CD4-positive, alpha-beta memory T cell (primary cell): ENCODE data around the gene PCDHB15. TPM values are rescaled to one million over a fixed set of nuclear protein-coding genes. Genes with fewer than 3 reads are reported as not detected.

Experiments used
- CTCF ChIA-PET: fragments of 350-600 bp; sonication (Branson Sonifier 250); formaldehyde crosslinking; loops from one replicate; lab custom pipeline; 2021; ENCODE audit warnings: inconsistent platforms; ENCODE audit not compliant: partially characterized antibody; lab: Charles Lee
- POLR2A ChIA-PET: fragments of 350-600 bp; sonication (Branson Sonifier 250); formaldehyde crosslinking; loops from one replicate; lab custom pipeline; 2021; ENCODE audit not compliant: partially characterized antibody; lab: Charles Lee
- DNase-seq, 5 donors: peaks; one replicate each; pipeline versions ENCODE4 v3.0.0 to v3.0.0-alpha.2; 2020 to 2022; ENCODE audit warnings: mixed read lengths in 1 of 5
- H3K27ac ChIP-seq: one replicate; pipeline ENCODE4 v1.7.0; 2013; ENCODE audit warnings: low read depth, low read length
- H3K27me3 ChIP-seq: 2 replicates; pipeline ENCODE4 v1.7.0; 2013; ENCODE audit warnings: mild to moderate bottlenecking, low read length, moderate library complexity; ENCODE audit not compliant: insufficient read depth
- H3K36me3 ChIP-seq: 2 replicates; pipeline ENCODE4 v1.7.0; 2013; ENCODE audit warnings: mild to moderate bottlenecking, low read length, moderate library complexity; ENCODE audit not compliant: insufficient read depth
- H3K4me1 ChIP-seq: 2 replicates; pipeline ENCODE4 v1.7.0; 2013; ENCODE audit warnings: mild to moderate bottlenecking, low read length, moderate library complexity; ENCODE audit not compliant: insufficient read depth
- H3K4me3 ChIP-seq, 2 donors: one replicate each; pipeline ENCODE4 v1.7.0; 2013; ENCODE audit warnings: low read length in 2 of 2, mild to moderate bottlenecking in 1 of 2
- H3K9me3 ChIP-seq, 2 donors: one replicate each; pipeline ENCODE4 v1.7.0; 2013; ENCODE audit warnings: low read length in 2 of 2, control low read depth in 1 of 2; ENCODE audit not compliant: control insufficient read depth in 1 of 2
- H3K27ac Mint-ChIP-seq, 7 donors: one replicate each; pipeline ENCODE4 v1.8.0; 2020 to 2021; ENCODE audit warnings: mixed read lengths in 7 of 7, mild to moderate bottlenecking in 6 of 7, inconsistent platforms in 3 of 7, moderate library complexity in 3 of 7
- H3K27me3 Mint-ChIP-seq, 2 donors: one replicate each; pipeline ENCODE4 v1.8.0; 2020 to 2021; ENCODE audit warnings: mixed read lengths in 2 of 2
- H3K36me3 Mint-ChIP-seq, 2 donors: one replicate each; pipeline ENCODE4 v1.8.0; 2020 to 2021; ENCODE audit warnings: mixed read lengths in 2 of 2, inconsistent platforms in 1 of 2, mild to moderate bottlenecking in 1 of 2
- H3K4me1 Mint-ChIP-seq, 4 donors: one replicate each; pipeline ENCODE4 v1.8.0; 2020 to 2021; ENCODE audit warnings: mixed read lengths in 4 of 4, mild to moderate bottlenecking in 1 of 4
- H3K4me3 Mint-ChIP-seq, 8 donors: one replicate each; pipeline ENCODE4 v1.8.0; 2020 to 2021; ENCODE audit warnings: mixed read lengths in 8 of 8, mild to moderate bottlenecking in 7 of 8, moderate library complexity in 6 of 8, inconsistent platforms in 3 of 8
- H3K9me3 Mint-ChIP-seq, 8 donors: one replicate each; pipeline ENCODE4 v1.8.0; 2020 to 2021; ENCODE audit warnings: mixed read lengths in 8 of 8, mild to moderate bottlenecking in 5 of 8, inconsistent platforms in 3 of 8, moderate library complexity in 1 of 8
- intact Hi-C: fragments of 100-400 bp; cut with micrococcal nuclease; formaldehyde crosslinking; loops from one replicate; pipeline ENCODE4 v1.15.1; 2023
- polyA plus RNA-seq, 2 donors: library from polyadenylated mRNA; unstranded; fragments of 300-500 nt; fragmentation: Illumina TruSeq; gene quantifications; one replicate each; pipeline ENCODE4 v1.2.3, GENCODE V29; 2021
- total RNA-seq, 2 experiments: library from RNA; stranded (reverse); gene quantifications; one replicate each; pipeline ENCODE4 v1.2.3, GENCODE V29; 2021

PCDHB15 gene
- total and polyA plus RNA-seq, 4 experiments from 2014 or later, result 0.17 to 0.53 TPM; not detected in 2

- no peak overlapping the region for H3K27ac ChIP-seq
- H3K4me3 ChIP-seq, result no peak overlapping the region
- Mint-ChIP-seq H3K4me3 (no peak overlapping the region), H3K27ac (no peak overlapping the region), H3K4me1 (no peaks in the 10 kb centered on the region), H3K27me3 (no peaks in the 10 kb centered on the region), H3K9me3 (peaks cover 2 to 98% (median 85%) of the 10 kb centered on the region in 8 donors), H3K36me3 (peaks cover 45 to 52% of the 10 kb centered on the region in 2 donors)
- intact Hi-C loops, result no loop called here
- no peaks in the 10 kb centered on the region for H3K27me3 ChIP-seq
- ChIA-PET CTCF (no interaction called here), POLR2A (no interaction called here)
- DNase-seq, result no peak
- H3K4me1 ChIP-seq, result no peaks in the 10 kb centered on the region
- peaks cover 7 to 11% of the 10 kb centered on the region in 2 donors for H3K9me3 ChIP-seq
- H3K36me3 ChIP-seq, result no peaks in the 10 kb centered on the region
Measured at GRCh38 chr5:141298376-141298775, 53.2 kb downstream of the PCDHB15 start.

Other genes with a start within 250 kb of the PCDHB15 start
Only the 30 nearest of the 39 such genes appear.
- gene PCDHB2, start 150.8 kb upstream of the PCDHB15 start, total RNA-seq, result 1 to 10 TPM in 1 of 2 experiments, under 1 TPM in 1; 0.28 to 1.3 TPM
- gene PCDHB2, start 150.8 kb upstream of the PCDHB15 start, polyA plus RNA-seq, result under 1 TPM in 1 of 2 donors, not detected in 1; 0.08 TPM
- gene PCDHB3, start 144.9 kb upstream of the PCDHB15 start, total RNA-seq, result not detected
- not detected for gene PCDHB3, start 144.9 kb upstream of the PCDHB15 start, polyA plus RNA-seq
- not detected for gene PCDHB4, start 123.6 kb upstream of the PCDHB15 start, total RNA-seq
- not detected for gene PCDHB4, start 123.6 kb upstream of the PCDHB15 start, polyA plus RNA-seq
- under 1 TPM in 1 of 2 experiments, not detected in 1; 0.17 TPM for gene PCDHB5, start 110.2 kb upstream of the PCDHB15 start, total RNA-seq
- not detected for gene PCDHB5, start 110.2 kb upstream of the PCDHB15 start, polyA plus RNA-seq
- gene PCDHB6, start 95.3 kb upstream of the PCDHB15 start, total RNA-seq, result not detected
- gene PCDHB6, start 95.3 kb upstream of the PCDHB15 start, polyA plus RNA-seq, result not detected
- not detected for gene PCDHB7, start 72.8 kb upstream of the PCDHB15 start, total RNA-seq
- gene PCDHB7, start 72.8 kb upstream of the PCDHB15 start, polyA plus RNA-seq, result not detected
- gene PCDHB8, start 67.6 kb upstream of the PCDHB15 start, total RNA-seq, result not detected
- not detected for gene PCDHB8, start 67.6 kb upstream of the PCDHB15 start, polyA plus RNA-seq
- not detected for gene PCDHB16, start 63.0 kb upstream of the PCDHB15 start, total RNA-seq
- not detected for gene PCDHB16, start 63.0 kb upstream of the PCDHB15 start, polyA plus RNA-seq
- gene PCDHB9, start 58.2 kb upstream of the PCDHB15 start, total RNA-seq, result under 1 TPM; 0.44 TPM
- gene PCDHB9, start 58.2 kb upstream of the PCDHB15 start, polyA plus RNA-seq, result under 1 TPM in 1 of 2 donors, not detected in 1; 0.62 TPM
- under 1 TPM in 1 of 2 experiments, not detected in 1; 0.15 TPM for gene PCDHB10, start 53.0 kb upstream of the PCDHB15 start, total RNA-seq
- not detected for gene PCDHB10, start 53.0 kb upstream of the PCDHB15 start, polyA plus RNA-seq
- not detected for gene PCDHB11, start 45.8 kb upstream of the PCDHB15 start, total RNA-seq
- gene PCDHB11, start 45.8 kb upstream of the PCDHB15 start, polyA plus RNA-seq, result not detected
- gene PCDHB12, start 36.7 kb upstream of the PCDHB15 start, total RNA-seq, result not detected
- gene PCDHB12, start 36.7 kb upstream of the PCDHB15 start, polyA plus RNA-seq, result not detected
- gene PCDHB13, start 31.5 kb upstream of the PCDHB15 start, total RNA-seq, result under 1 TPM; 0.09 to 0.11 TPM
- not detected for gene PCDHB13, start 31.5 kb upstream of the PCDHB15 start, polyA plus RNA-seq
- under 1 TPM; 0.14 to 0.15 TPM for gene PCDHB14, start 22.1 kb upstream of the PCDHB15 start, total RNA-seq
- not detected for gene PCDHB14, start 22.1 kb upstream of the PCDHB15 start, polyA plus RNA-seq
- gene SLC25A2, start 58.7 kb downstream of the PCDHB15 start, total RNA-seq, result under 1 TPM; 0.38 to 0.91 TPM
- gene SLC25A2, start 58.7 kb downstream of the PCDHB15 start, polyA plus RNA-seq, result not detected
- gene TAF7, start 75.4 kb downstream of the PCDHB15 start, total RNA-seq, result 100 to 1,000 TPM; 109 to 119 TPM
- 100 to 1,000 TPM; 165 to 216 TPM for gene TAF7, start 75.4 kb downstream of the PCDHB15 start, polyA plus RNA-seq
- gene PCDHGA1, start 85.1 kb downstream of the PCDHB15 start, total RNA-seq, result under 1 TPM; 0.58 to 0.78 TPM
- not detected for gene PCDHGA1, start 85.1 kb downstream of the PCDHB15 start, polyA plus RNA-seq
- under 1 TPM; 0.19 to 0.23 TPM for gene PCDHGA2, start 93.4 kb downstream of the PCDHB15 start, total RNA-seq
- not detected for gene PCDHGA2, start 93.4 kb downstream of the PCDHB15 start, polyA plus RNA-seq
- gene PCDHGA3, start 98.4 kb downstream of the PCDHB15 start, total RNA-seq, result under 1 TPM; 0.17 to 0.26 TPM
- gene PCDHGA3, start 98.4 kb downstream of the PCDHB15 start, polyA plus RNA-seq, result under 1 TPM in 1 of 2 donors, not detected in 1; 0.23 TPM
- under 1 TPM; 0.17 to 0.26 TPM for gene PCDHGB1, start 104.7 kb downstream of the PCDHB15 start, total RNA-seq
- gene PCDHGB1, start 104.7 kb downstream of the PCDHB15 start, polyA plus RNA-seq, result not detected
- gene PCDHGA4, start 109.6 kb downstream of the PCDHB15 start, total RNA-seq, result under 1 TPM in 1 of 2 experiments, not detected in 1; 0.47 TPM
- gene PCDHGA4, start 109.6 kb downstream of the PCDHB15 start, polyA plus RNA-seq, result not detected
- under 1 TPM; 0.55 to 0.64 TPM for gene PCDHGB2, start 114.6 kb downstream of the PCDHB15 start, total RNA-seq
- not detected for gene PCDHGB2, start 114.6 kb downstream of the PCDHB15 start, polyA plus RNA-seq
- under 1 TPM; 0.28 to 0.44 TPM for gene PCDHGA5, start 118.8 kb downstream of the PCDHB15 start, total RNA-seq
- not detected for gene PCDHGA5, start 118.8 kb downstream of the PCDHB15 start, polyA plus RNA-seq
- under 1 TPM; 0.50 to 0.76 TPM for gene PCDHGB3, start 124.8 kb downstream of the PCDHB15 start, total RNA-seq
- gene PCDHGB3, start 124.8 kb downstream of the PCDHB15 start, polyA plus RNA-seq, result not detected
- gene PCDHGA6, start 128.5 kb downstream of the PCDHB15 start, total RNA-seq, result under 1 TPM; 0.50 to 0.76 TPM
- gene PCDHGA6, start 128.5 kb downstream of the PCDHB15 start, polyA plus RNA-seq, result under 1 TPM in 1 of 2 donors, not detected in 1; 0.03 TPM
- gene PCDHGA7, start 137.3 kb downstream of the PCDHB15 start, total RNA-seq, result under 1 TPM; 0.26 to 0.44 TPM
- gene PCDHGA7, start 137.3 kb downstream of the PCDHB15 start, polyA plus RNA-seq, result not detected
- under 1 TPM; 0.19 to 0.23 TPM for gene PCDHGB4, start 142.3 kb downstream of the PCDHB15 start, total RNA-seq
- gene PCDHGB4, start 142.3 kb downstream of the PCDHB15 start, polyA plus RNA-seq, result under 1 TPM in 1 of 2 donors, not detected in 1; 0.13 TPM
- gene PCDHGA8, start 147.2 kb downstream of the PCDHB15 start, total RNA-seq, result under 1 TPM in 1 of 2 experiments, not detected in 1; 0.17 TPM
- not detected for gene PCDHGA8, start 147.2 kb downstream of the PCDHB15 start, polyA plus RNA-seq
- under 1 TPM; 0.42 to 0.49 TPM for gene PCDHGB5, start 152.6 kb downstream of the PCDHB15 start, total RNA-seq
- gene PCDHGB5, start 152.6 kb downstream of the PCDHB15 start, polyA plus RNA-seq, result under 1 TPM in 1 of 2 donors, not detected in 1; 0.39 TPM
- gene PCDHGA9, start 157.4 kb downstream of the PCDHB15 start, total RNA-seq, result under 1 TPM; 0.17 to 0.25 TPM
- gene PCDHGA9, start 157.4 kb downstream of the PCDHB15 start, polyA plus RNA-seq, result under 1 TPM in 1 of 2 donors, not detected in 1; 0.09 TPM